Erythroblast (primary cell): ENCODE results near the gene POSTN.
"Not testable (repeated sequence)": the region's sequence is repeated elsewhere in the genome, so short reads cannot be mapped to it uniquely, and the experiment has no call there.

Source experiments
- DNase-seq, 2 experiments: peaks; one replicate each; lab custom pipeline; 2025; lab: John Stamatoyannopoulos, UW
- GATA1 ChIP-seq: IDR thresholded peaks from 2 replicates; pipeline ENCODE4 v1.6.1; 2011; ENCODE audit warnings: low read depth, mild to moderate bottlenecking, control low read depth, low read length, moderate library complexity
- POLR2A ChIP-seq: IDR thresholded peaks from 2 replicates; pipeline ENCODE4 v1.6.1; 2011; ENCODE audit warnings: mild to moderate bottlenecking, low read length

The POSTN gene

GRCh38 chr13:37565425-37565824 is 33.1 kb downstream of the POSTN start:
- TF ChIP-seq POLR2A: no peak
- TF ChIP-seq GATA1: no peak
- no peak for DNase-seq

- DNase-seq: no peak
- TF ChIP-seq GATA1: no peak
- TF ChIP-seq POLR2A: no peak
These were observed 37.5 kb downstream of the POSTN start for GRCh38 chr13:37561031-37561430.

- DNase-seq: no peak
- TF ChIP-seq POLR2A: no peak
- no peak for TF ChIP-seq GATA1
These were observed 38.0 kb downstream of the POSTN start for GRCh38 chr13:37560526-37560925.

GRCh38 chr13:37558766-37559165 is 39.8 kb downstream of the POSTN start:
- DNase-seq: not testable (repeated sequence)

GRCh38 chr13:37546087-37546486 is 52.5 kb downstream of the POSTN start:
- TF ChIP-seq GATA1: no peak
- DNase-seq: no peak

GRCh38 chr13:37544995-37545394 is 53.6 kb downstream of the POSTN start:
- DNase-seq: no peak
- no peak for TF ChIP-seq POLR2A
- no peak for TF ChIP-seq GATA1

GRCh38 chr13:37539976-37540605 is 58.5 kb downstream of the POSTN start:
- TF ChIP-seq GATA1: no peak
- no peak for TF ChIP-seq POLR2A
- DNase-seq: no peak

GRCh38 chr13:37539170-37539569 is 59.4 kb downstream of the POSTN start:
- TF ChIP-seq GATA1 (no peak), POLR2A (no peak)
- no peak for DNase-seq

- no peak for DNase-seq
- TF ChIP-seq GATA1: no peak
- no peak for TF ChIP-seq POLR2A
These were observed 63.1 kb downstream of the POSTN start for GRCh38 chr13:37535501-37535900.

- TF ChIP-seq POLR2A (no peak), GATA1 (no peak)
- DNase-seq: no peak
These were observed 63.9 kb downstream of the POSTN start for GRCh38 chr13:37534676-37535075.

GRCh38 chr13:37534181-37534580 is 64.4 kb downstream of the POSTN start:
- no peak for DNase-seq
- TF ChIP-seq POLR2A (no peak), GATA1 (no peak)

GRCh38 chr13:37531049-37531448 is 67.5 kb downstream of the POSTN start:
- TF ChIP-seq GATA1 (no peak), POLR2A (no peak)

GRCh38 chr13:37529751-37530385 is 68.7 kb downstream of the POSTN start:
- DNase-seq: no peak
- no peak for TF ChIP-seq GATA1
- no peak for TF ChIP-seq POLR2A

More at GRCh38 chr13:37531049-37531448, 67.5 kb downstream of the POSTN start:
- DNase-seq: no peak

GRCh38 chr13:37526710-37527473 is 71.7 kb downstream of the POSTN start:
- DNase-seq: no peak
- no peak for TF ChIP-seq GATA1
- no peak for TF ChIP-seq POLR2A

GRCh38 chr13:37515226-37515625 is 83.3 kb downstream of the POSTN start:
- no peak for TF ChIP-seq POLR2A
- TF ChIP-seq GATA1: no peak
- DNase-seq: no peak
